ENCODE results near the gene MUC4. TPM values are rescaled to one million over a fixed set of nuclear protein-coding genes. Genes with fewer than 3 reads are reported as not detected.

Gene MUC4
- total and polyA plus RNA-seq, 9 of the 15 experiments (the other 6 are each of a cell fraction or from before 2014, with no cell fraction given), result under 0.01 to 0.21 (median 0.10) TPM; not detected in 4

DNA sequence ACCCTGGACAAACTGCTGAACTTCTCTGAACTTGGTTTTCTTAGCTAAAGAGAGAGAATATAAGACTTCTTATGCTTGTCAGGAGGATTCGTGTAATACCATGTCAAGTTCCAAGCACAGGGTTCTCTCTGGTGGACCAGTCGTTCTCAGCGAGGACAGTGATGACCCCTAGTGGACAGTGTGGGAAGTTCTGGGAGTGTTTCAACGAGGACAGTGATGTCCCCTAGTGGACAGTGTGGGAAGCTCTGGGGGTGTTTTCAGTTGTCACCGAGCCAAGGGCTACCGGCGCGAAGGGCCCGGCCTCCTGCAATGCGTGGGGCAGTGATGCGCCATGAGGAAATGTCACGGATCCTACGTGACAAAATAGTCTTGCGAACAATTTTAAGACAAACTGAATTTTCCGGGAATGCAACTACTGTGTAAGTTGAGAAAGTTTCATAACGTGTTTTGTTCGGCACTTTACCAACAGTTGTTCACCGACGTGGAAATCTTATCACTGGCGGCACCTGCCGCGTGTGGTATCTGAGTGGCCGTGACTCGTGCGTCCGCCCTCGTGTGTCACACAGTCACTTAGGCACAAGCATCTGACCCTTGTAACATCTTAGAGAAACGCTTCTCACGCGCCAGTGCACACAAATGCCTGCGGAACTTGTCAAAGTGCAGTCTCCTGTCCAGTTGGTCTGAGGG, 39.3 kb upstream of the MUC4 start (continued):
- TF ChIP-seq, protein P1, sequence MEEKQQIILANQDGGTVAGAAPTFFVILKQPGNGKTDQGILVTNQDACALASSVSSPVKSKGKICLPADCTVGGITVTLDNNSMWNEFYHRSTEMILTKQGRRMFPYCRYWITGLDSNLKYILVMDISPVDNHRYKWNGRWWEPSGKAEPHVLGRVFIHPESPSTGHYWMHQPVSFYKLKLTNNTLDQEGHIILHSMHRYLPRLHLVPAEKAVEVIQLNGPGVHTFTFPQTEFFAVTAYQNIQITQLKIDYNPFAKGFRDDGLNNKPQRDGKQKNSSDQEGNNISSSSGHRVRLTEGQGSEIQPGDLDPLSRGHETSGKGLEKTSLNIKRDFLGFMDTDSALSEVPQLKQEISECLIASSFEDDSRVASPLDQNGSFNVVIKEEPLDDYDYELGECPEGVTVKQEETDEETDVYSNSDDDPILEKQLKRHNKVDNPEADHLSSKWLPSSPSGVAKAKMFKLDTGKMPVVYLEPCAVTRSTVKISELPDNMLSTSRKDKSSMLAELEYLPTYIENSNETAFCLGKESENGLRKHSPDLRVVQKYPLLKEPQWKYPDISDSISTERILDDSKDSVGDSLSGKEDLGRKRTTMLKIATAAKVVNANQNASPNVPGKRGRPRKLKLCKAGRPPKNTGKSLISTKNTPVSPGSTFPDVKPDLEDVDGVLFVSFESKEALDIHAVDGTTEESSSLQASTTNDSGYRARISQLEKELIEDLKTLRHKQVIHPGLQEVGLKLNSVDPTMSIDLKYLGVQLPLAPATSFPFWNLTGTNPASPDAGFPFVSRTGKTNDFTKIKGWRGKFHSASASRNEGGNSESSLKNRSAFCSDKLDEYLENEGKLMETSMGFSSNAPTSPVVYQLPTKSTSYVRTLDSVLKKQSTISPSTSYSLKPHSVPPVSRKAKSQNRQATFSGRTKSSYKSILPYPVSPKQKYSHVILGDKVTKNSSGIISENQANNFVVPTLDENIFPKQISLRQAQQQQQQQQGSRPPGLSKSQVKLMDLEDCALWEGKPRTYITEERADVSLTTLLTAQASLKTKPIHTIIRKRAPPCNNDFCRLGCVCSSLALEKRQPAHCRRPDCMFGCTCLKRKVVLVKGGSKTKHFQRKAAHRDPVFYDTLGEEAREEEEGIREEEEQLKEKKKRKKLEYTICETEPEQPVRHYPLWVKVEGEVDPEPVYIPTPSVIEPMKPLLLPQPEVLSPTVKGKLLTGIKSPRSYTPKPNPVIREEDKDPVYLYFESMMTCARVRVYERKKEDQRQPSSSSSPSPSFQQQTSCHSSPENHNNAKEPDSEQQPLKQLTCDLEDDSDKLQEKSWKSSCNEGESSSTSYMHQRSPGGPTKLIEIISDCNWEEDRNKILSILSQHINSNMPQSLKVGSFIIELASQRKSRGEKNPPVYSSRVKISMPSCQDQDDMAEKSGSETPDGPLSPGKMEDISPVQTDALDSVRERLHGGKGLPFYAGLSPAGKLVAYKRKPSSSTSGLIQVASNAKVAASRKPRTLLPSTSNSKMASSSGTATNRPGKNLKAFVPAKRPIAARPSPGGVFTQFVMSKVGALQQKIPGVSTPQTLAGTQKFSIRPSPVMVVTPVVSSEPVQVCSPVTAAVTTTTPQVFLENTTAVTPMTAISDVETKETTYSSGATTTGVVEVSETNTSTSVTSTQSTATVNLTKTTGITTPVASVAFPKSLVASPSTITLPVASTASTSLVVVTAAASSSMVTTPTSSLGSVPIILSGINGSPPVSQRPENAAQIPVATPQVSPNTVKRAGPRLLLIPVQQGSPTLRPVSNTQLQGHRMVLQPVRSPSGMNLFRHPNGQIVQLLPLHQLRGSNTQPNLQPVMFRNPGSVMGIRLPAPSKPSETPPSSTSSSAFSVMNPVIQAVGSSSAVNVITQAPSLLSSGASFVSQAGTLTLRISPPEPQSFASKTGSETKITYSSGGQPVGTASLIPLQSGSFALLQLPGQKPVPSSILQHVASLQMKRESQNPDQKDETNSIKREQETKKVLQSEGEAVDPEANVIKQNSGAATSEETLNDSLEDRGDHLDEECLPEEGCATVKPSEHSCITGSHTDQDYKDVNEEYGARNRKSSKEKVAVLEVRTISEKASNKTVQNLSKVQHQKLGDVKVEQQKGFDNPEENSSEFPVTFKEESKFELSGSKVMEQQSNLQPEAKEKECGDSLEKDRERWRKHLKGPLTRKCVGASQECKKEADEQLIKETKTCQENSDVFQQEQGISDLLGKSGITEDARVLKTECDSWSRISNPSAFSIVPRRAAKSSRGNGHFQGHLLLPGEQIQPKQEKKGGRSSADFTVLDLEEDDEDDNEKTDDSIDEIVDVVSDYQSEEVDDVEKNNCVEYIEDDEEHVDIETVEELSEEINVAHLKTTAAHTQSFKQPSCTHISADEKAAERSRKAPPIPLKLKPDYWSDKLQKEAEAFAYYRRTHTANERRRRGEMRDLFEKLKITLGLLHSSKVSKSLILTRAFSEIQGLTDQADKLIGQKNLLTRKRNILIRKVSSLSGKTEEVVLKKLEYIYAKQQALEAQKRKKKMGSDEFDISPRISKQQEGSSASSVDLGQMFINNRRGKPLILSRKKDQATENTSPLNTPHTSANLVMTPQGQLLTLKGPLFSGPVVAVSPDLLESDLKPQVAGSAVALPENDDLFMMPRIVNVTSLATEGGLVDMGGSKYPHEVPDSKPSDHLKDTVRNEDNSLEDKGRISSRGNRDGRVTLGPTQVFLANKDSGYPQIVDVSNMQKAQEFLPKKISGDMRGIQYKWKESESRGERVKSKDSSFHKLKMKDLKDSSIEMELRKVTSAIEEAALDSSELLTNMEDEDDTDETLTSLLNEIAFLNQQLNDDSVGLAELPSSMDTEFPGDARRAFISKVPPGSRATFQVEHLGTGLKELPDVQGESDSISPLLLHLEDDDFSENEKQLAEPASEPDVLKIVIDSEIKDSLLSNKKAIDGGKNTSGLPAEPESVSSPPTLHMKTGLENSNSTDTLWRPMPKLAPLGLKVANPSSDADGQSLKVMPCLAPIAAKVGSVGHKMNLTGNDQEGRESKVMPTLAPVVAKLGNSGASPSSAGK (IDR thresholded peaks at IDR 0.05), result peak; percentile 57; the same call in 1 of the 2 replicates
- TF ChIP-seq, protein P2, sequence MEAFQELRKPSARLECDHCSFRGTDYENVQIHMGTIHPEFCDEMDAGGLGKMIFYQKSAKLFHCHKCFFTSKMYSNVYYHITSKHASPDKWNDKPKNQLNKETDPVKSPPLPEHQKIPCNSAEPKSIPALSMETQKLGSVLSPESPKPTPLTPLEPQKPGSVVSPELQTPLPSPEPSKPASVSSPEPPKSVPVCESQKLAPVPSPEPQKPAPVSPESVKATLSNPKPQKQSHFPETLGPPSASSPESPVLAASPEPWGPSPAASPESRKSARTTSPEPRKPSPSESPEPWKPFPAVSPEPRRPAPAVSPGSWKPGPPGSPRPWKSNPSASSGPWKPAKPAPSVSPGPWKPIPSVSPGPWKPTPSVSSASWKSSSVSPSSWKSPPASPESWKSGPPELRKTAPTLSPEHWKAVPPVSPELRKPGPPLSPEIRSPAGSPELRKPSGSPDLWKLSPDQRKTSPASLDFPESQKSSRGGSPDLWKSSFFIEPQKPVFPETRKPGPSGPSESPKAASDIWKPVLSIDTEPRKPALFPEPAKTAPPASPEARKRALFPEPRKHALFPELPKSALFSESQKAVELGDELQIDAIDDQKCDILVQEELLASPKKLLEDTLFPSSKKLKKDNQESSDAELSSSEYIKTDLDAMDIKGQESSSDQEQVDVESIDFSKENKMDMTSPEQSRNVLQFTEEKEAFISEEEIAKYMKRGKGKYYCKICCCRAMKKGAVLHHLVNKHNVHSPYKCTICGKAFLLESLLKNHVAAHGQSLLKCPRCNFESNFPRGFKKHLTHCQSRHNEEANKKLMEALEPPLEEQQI (IDR thresholded peaks at IDR 0.05), result peak; percentile 66; the same call in 1 of the 2 replicates
- TF ChIP-seq NFIX (CRISPR knock-in tag; IDR thresholded peaks at IDR 0.05; ENCODE audit: low read depth) (peak; percentile 55), RFX5 (IDR thresholded peaks at IDR 0.05; ENCODE audit: low read depth, low read length) (no peak), ZZZ3 (IDR thresholded peaks at IDR 0.05) (no peak), GABPB2 (CRISPR knock-in tag; conservative IDR thresholded peaks at IDR 0.05) (no peak)
- TF ChIP-seq, protein P3, sequence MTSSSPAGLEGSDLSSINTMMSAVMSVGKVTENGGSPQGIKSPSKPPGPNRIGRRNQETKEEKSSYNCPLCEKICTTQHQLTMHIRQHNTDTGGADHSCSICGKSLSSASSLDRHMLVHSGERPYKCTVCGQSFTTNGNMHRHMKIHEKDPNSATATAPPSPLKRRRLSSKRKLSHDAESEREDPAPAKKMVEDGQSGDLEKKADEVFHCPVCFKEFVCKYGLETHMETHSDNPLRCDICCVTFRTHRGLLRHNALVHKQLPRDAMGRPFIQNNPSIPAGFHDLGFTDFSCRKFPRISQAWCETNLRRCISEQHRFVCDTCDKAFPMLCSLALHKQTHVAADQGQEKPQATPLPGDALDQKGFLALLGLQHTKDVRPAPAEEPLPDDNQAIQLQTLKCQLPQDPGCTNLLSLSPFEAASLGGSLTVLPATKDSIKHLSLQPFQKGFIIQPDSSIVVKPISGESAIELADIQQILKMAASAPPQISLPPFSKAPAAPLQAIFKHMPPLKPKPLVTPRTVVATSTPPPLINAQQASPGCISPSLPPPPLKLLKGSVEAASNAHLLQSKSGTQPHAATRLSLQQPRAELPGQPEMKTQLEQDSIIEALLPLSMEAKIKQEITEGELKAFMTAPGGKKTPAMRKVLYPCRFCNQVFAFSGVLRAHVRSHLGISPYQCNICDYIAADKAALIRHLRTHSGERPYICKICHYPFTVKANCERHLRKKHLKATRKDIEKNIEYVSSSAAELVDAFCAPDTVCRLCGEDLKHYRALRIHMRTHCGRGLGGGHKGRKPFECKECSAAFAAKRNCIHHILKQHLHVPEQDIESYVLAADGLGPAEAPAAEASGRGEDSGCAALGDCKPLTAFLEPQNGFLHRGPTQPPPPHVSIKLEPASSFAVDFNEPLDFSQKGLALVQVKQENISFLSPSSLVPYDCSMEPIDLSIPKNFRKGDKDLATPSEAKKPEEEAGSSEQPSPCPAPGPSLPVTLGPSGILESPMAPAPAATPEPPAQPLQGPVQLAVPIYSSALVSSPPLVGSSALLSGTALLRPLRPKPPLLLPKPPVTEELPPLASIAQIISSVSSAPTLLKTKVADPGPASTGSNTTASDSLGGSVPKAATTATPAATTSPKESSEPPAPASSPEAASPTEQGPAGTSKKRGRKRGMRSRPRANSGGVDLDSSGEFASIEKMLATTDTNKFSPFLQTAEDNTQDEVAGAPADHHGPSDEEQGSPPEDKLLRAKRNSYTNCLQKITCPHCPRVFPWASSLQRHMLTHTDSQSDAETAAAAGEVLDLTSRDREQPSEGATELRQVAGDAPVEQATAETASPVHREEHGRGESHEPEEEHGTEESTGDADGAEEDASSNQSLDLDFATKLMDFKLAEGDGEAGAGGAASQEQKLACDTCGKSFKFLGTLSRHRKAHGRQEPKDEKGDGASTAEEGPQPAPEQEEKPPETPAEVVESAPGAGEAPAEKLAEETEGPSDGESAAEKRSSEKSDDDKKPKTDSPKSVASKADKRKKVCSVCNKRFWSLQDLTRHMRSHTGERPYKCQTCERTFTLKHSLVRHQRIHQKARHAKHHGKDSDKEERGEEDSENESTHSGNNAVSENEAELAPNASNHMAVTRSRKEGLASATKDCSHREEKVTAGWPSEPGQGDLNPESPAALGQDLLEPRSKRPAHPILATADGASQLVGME (CRISPR knock-in tag; IDR thresholded peaks at IDR 0.05), result peak; percentile 90; the same call in 1 of the 2 replicates

Data from K562 (cell line).